Panc1 (cell line): ENCODE results near the gene VTI1B. TPM values are rescaled to one million over a fixed set of nuclear protein-coding genes. Genes with fewer than 3 reads are reported as not detected.

Experiments used
- ATAC-seq: fragments of 200-7000 bp; cut with Tn5 transposase; 2 replicates; pipeline ENCODE4 v1.9.1; 2020; ENCODE audit warnings: mild to moderate bottlenecking, moderate library complexity
- BruUV-seq: library from RNA; stranded (reverse); fragments of 400-500 nt; replicated peaks from 2 replicates; lab custom pipeline; 2021; lab: Mats Ljungman, UMichigan
- CTCF ChIA-PET: fragments of 300-600 bp; sonication (Branson Sonifier 250); formaldehyde crosslinking; loops from one replicate; lab custom pipeline; 2022; ENCODE audit warnings: antibody characterized with exemption; lab: Charles Lee
- POLR2A ChIA-PET: fragments of 300-600 bp; sonication (Branson Sonifier 250); formaldehyde crosslinking; loops from one replicate; lab custom pipeline; 2022; ENCODE audit warnings: antibody characterized with exemption; lab: Charles Lee
- DNase-seq: peaks from one replicate; pipeline ENCODE4 v3.0.0-alpha.2; 2010; ENCODE audit warnings: low read depth, low spot score
- H3K27ac ChIP-seq: 2 replicates; pipeline ENCODE4 v1.5.1; 2011; ENCODE audit warnings: mild to moderate bottlenecking, low read length, inconsistent platforms
- H3K27me3 ChIP-seq: fragments of 200-500 bp; sonication (Bioruptor generic); 2 replicates; pipeline ENCODE4 v1.6.0; 2014; ENCODE audit warnings: low read length, inconsistent platforms; ENCODE audit not compliant: control insufficient read depth, insufficient read depth
- H3K36me3 ChIP-seq: fragments of 200-500 bp; sonication (Bioruptor generic); 2 replicates; pipeline ENCODE4 v1.5.1; 2014; ENCODE audit warnings: inconsistent platforms, mild to moderate bottlenecking, low read length, moderate library complexity; ENCODE audit not compliant: control insufficient read depth, insufficient read depth
- H3K4me1 ChIP-seq: 2 replicates; pipeline ENCODE4 v1.5.1; 2011; ENCODE audit warnings: inconsistent platforms, mild to moderate bottlenecking, low read length, moderate library complexity; ENCODE audit not compliant: control insufficient read depth, insufficient read depth
- H3K4me3 ChIP-seq, 2 experiments: 2 replicates each; pipeline ENCODE4 v1.5.1; 2011 to 2012; ENCODE audit warnings: low read depth in 2 of 2, low read length in 2 of 2, mild to moderate bottlenecking in 2 of 2, inconsistent platforms in 1 of 2, moderate library complexity in 1 of 2
- H3K9me3 ChIP-seq: fragments of 200-500 bp; sonication (Bioruptor generic); 2 replicates; pipeline ENCODE4 v1.5.1; 2014; ENCODE audit warnings: low read depth, mild to moderate bottlenecking, inconsistent platforms, low read length, moderate library complexity; ENCODE audit not compliant: control insufficient read depth, insufficient read depth
- CTCF ChIP-seq: fragments of 450-650 bp; IDR thresholded peaks from 2 replicates; pipeline ENCODE4 v1.5.1; 2017; ENCODE audit warnings: mild to moderate bottlenecking
- POLR2AphosphoS5 ChIP-seq: IDR thresholded peaks from 2 replicates; pipeline ENCODE4 v1.6.1; 2012; ENCODE audit warnings: mild to moderate bottlenecking, low read depth, low read length, moderate library complexity
- REST ChIP-seq, 2 experiments: IDR thresholded peaks; 2 replicates each; pipeline ENCODE4 v1.6.1; 2011 to 2012; ENCODE audit warnings: low read depth in 2 of 2, control low read depth in 1 of 2, low read length in 1 of 2, mild to moderate bottlenecking in 1 of 2, moderate library complexity in 1 of 2; ENCODE audit not compliant: insufficient read depth in 1 of 2
- SIN3A ChIP-seq: IDR thresholded peaks from 2 replicates; pipeline ENCODE4 v1.6.1; 2012; ENCODE audit warnings: low read depth, mild to moderate bottlenecking, low read length, moderate library complexity, borderline replicate concordance; ENCODE audit not compliant: insufficient read depth
- TCF7L2 ChIP-seq: IDR thresholded peaks from 2 replicates; pipeline ENCODE4 v1.6.1; 2011; ENCODE audit warnings: mild to moderate bottlenecking, low read depth, low read length, inconsistent platforms
- in situ Hi-C: cut with HindIII; loops from 2 replicates; pipeline ENCODE4 v1.10.0; 2016; ENCODE audit warnings: low sequenced_read_pairs, low pct_unique_long_range_greater_than_20kb
- intact Hi-C: fragments of 100-400 bp; cut with micrococcal nuclease; formaldehyde crosslinking; loops from one replicate; pipeline ENCODE4 v1.10.0; 2022; ENCODE audit not compliant: unreplicated experiment
- total RNA-seq: library from RNA; stranded (reverse); gene quantifications from one replicate; pipeline ENCODE4 v1.2.1, GENCODE V29; 2021; ENCODE audit not compliant: unreplicated experiment

VTI1B gene
- total RNA-seq, 1 experiment from 2014 or later: 84.9 TPM

- Histone ChIP-seq H3K36me3 (no peaks in the 10 kb centered on the region; the same call in 1 of the 2 replicates), H3K27ac (peak overlapping the region; percentile 79), H3K27me3 (no peaks in the 10 kb centered on the region), H3K9me3 (no peaks in the 10 kb centered on the region), H3K4me1 (peaks cover 7% of the 10 kb centered on the region), H3K4me3 (peak overlapping the region; percentile 79 to 84)
- ChIA-PET POLR2A (no interaction called here), CTCF (no interaction called here)
- in situ Hi-C loops (no loop called here), intact Hi-C loops (no loop called here)
- peak; percentile 90 for ATAC-seq
- BruUV-seq: no TSS peak
- TF ChIP-seq SIN3A (no peak), CTCF (peak; percentile 12; the same call in 1 of the 2 replicates)
- no peak for DNase-seq
Measured at GRCh38 chr14:67674139-67674479, 323 bp downstream of the VTI1B start.

GRCh38 chr14:67673451-67673850, 981 bp downstream of the VTI1B start:
- DNase-seq: no peak
- ChIA-PET CTCF (no interaction called here), POLR2A (no interaction called here)
- Histone ChIP-seq H3K27me3 (no peaks in the 10 kb centered on the region), H3K9me3 (no peaks in the 10 kb centered on the region), H3K4me1 (peaks cover 7% of the 10 kb centered on the region), H3K27ac (peak overlapping the region; percentile 79), H3K4me3 (peak overlapping the region; percentile 79 to 84), H3K36me3 (no peaks in the 10 kb centered on the region; the same call in 1 of the 2 replicates)
- BruUV-seq: TSS peak; percentile 72
- intact Hi-C loops: no loop called here
- in situ Hi-C loops: no loop called here
- TF ChIP-seq SIN3A (no peak), TCF7L2 (no peak), REST (IDR thresholded peaks at IDR 0.05; ENCODE audit: insufficient read depth in 1 of 2, low read depth in 2 of 2, low read length in 1 of 2) (no peak), CTCF (no peak), POLR2AphosphoS5 (no peak)
- no peak for ATAC-seq
